IPS DF 6.9 (cell line): Measurements from ENCODE around the gene SBF2.

Experiments used
- DNase-seq: peaks from one replicate; pipeline ENCODE4 v3.0.0-alpha.2; 2013; ENCODE audit warnings: low read depth, low spot score
- H3K27ac ChIP-seq: one replicate; pipeline ENCODE4 v1.5.1; 2013; ENCODE audit warnings: low read length, control low read depth
- H3K27me3 ChIP-seq: 2 replicates; pipeline ENCODE4 v1.6.1; 2013; ENCODE audit warnings: mild to moderate bottlenecking, low read length; ENCODE audit not compliant: control insufficient read depth, insufficient read depth
- H3K36me3 ChIP-seq: 2 replicates; pipeline ENCODE4 v1.6.1; 2013; ENCODE audit warnings: low read length; ENCODE audit not compliant: control insufficient read depth, insufficient read depth
- H3K4me1 ChIP-seq: 2 replicates; pipeline ENCODE4 v1.6.1; 2013; ENCODE audit warnings: low read length; ENCODE audit not compliant: control insufficient read depth, insufficient read depth
- H3K4me3 ChIP-seq: 2 replicates; pipeline ENCODE4 v1.5.1; 2013; ENCODE audit warnings: mild to moderate bottlenecking, low read length
- H3K9me3 ChIP-seq: 2 replicates; pipeline ENCODE4 v1.6.1; 2013; ENCODE audit warnings: low read length, inconsistent platforms; ENCODE audit not compliant: control insufficient read depth, insufficient read depth
- WGBS: extraction: QIAGEN DNeasy Blood & Tissue Kit; methylation state at CpG from one replicate; pipeline ENCODE4 v1.1.7; 2013; ENCODE audit warnings: mixed read lengths, missing lambda C conversion rate; ENCODE audit not compliant: insufficient read length, insufficient coverage; 5-methylcytosine and 5-hydroxymethylcytosine counted together

The SBF2 gene

GRCh38 chr11:9783986-9784385 is 510.0 kb downstream of the SBF2 start:
- H3K27me3 ChIP-seq: 0 out of 2 replicates have a peak, but pooled peaks cover 2% of the 10 kb centered on the region
- WGBS: no CpG with 5 or more reads among the region's 2 CpGs
- peaks cover 9% of the 10 kb centered on the region; the same call in 1 of the 2 replicates for H3K36me3 ChIP-seq
- H3K9me3 ChIP-seq: peaks cover 1% of the 10 kb centered on the region; the same call in 1 of the 2 replicates
- no peak overlapping the region for H3K27ac ChIP-seq
- no peak overlapping the region for H3K4me3 ChIP-seq
- DNase-seq: no peak
- H3K4me1 ChIP-seq: no peaks in the 10 kb centered on the region

GRCh38 chr11:9780929-9781328 is 513.1 kb downstream of the SBF2 start:
- peaks cover 1% of the 10 kb centered on the region; the same call in 1 of the 2 replicates for H3K9me3 ChIP-seq
- H3K4me3 ChIP-seq: no peak overlapping the region
- H3K36me3 ChIP-seq: peaks cover 7% of the 10 kb centered on the region; the same call in 1 of the 2 replicates
- no peak overlapping the region for H3K27ac ChIP-seq
- H3K27me3 ChIP-seq: 0 out of 2 replicates have a peak, but pooled peaks cover 2% of the 10 kb centered on the region
- H3K4me1 ChIP-seq: 0 out of 2 replicates have a peak, but pooled peaks cover 2% of the 10 kb centered on the region
- DNase-seq: no peak
- whole genome bisulfite sequencing: no CpG with 5 or more reads among the region's 4 CpGs

GRCh38 chr11:9777525-9777924 is 516.5 kb downstream of the SBF2 start:
- H3K27ac ChIP-seq: no peak overlapping the region
- DNase-seq: no peak
- H3K27me3 ChIP-seq: no peaks in the 10 kb centered on the region
- peaks cover 4% of the 10 kb centered on the region; the same call in 1 of the 2 replicates for H3K4me1 ChIP-seq
- WGBS: no CpG with 5 or more reads among the region's 5 CpGs
- no peak overlapping the region for H3K4me3 ChIP-seq
- H3K9me3 ChIP-seq: no peaks in the 10 kb centered on the region
- peaks cover 3% of the 10 kb centered on the region; the same call in 1 of the 2 replicates for H3K36me3 ChIP-seq

GRCh38 chr11:9777066-9777465 is 517.0 kb downstream of the SBF2 start:
- H3K4me3 ChIP-seq: no peak overlapping the region
- no peaks in the 10 kb centered on the region for H3K27me3 ChIP-seq
- H3K36me3 ChIP-seq: peaks cover 3% of the 10 kb centered on the region; the same call in 1 of the 2 replicates
- no CpG with 5 or more reads among the region's 2 CpGs for WGBS
- no peak for DNase-seq
- H3K4me1 ChIP-seq: peaks cover 4% of the 10 kb centered on the region; the same call in 1 of the 2 replicates
- no peak overlapping the region for H3K27ac ChIP-seq
- H3K9me3 ChIP-seq: no peaks in the 10 kb centered on the region

- Histone ChIP-seq H3K4me3 (no peak overlapping the region), H3K9me3 (no peaks in the 10 kb centered on the region), H3K36me3 (peaks cover 3% of the 10 kb centered on the region; the same call in 1 of the 2 replicates), H3K27ac (no peak overlapping the region), H3K27me3 (no peaks in the 10 kb centered on the region), H3K4me1 (peaks cover 4% of the 10 kb centered on the region; the same call in 1 of the 2 replicates)
- no peak for DNase-seq
- WGBS: no CpG with 5 or more reads among the region's 1 CpG
These were observed 517.8 kb downstream of the SBF2 start for GRCh38 chr11:9776203-9776602.

GRCh38 chr11:9775398-9775779 is 518.6 kb downstream of the SBF2 start:
- H3K4me3 ChIP-seq: no peak overlapping the region
- no peaks in the 10 kb centered on the region for H3K9me3 ChIP-seq
- WGBS: no CpG with 5 or more reads among the region's 2 CpGs
- H3K36me3 ChIP-seq: peaks cover 3% of the 10 kb centered on the region; the same call in 1 of the 2 replicates
- no peak overlapping the region for H3K27ac ChIP-seq
- H3K4me1 ChIP-seq: peaks cover 4% of the 10 kb centered on the region; the same call in 1 of the 2 replicates
- H3K27me3 ChIP-seq: no peaks in the 10 kb centered on the region
- no peak for DNase-seq

GRCh38 chr11:9774591-9775397 is 519.2 kb downstream of the SBF2 start:
- Histone ChIP-seq H3K9me3 (no peaks in the 10 kb centered on the region), H3K4me1 (peaks cover 4% of the 10 kb centered on the region; the same call in 1 of the 2 replicates), H3K27ac (no peak overlapping the region), H3K36me3 (no peaks in the 10 kb centered on the region), H3K4me3 (no peak overlapping the region), H3K27me3 (no peaks in the 10 kb centered on the region)
- no CpG with 5 or more reads among the region's 6 CpGs for WGBS
- no peak for DNase-seq

- H3K4me1 ChIP-seq: peaks cover 4% of the 10 kb centered on the region; the same call in 1 of the 2 replicates
- no peak for DNase-seq
- H3K27ac ChIP-seq: no peak overlapping the region
- H3K36me3 ChIP-seq: no peaks in the 10 kb centered on the region
- H3K4me3 ChIP-seq: no peak overlapping the region
- H3K9me3 ChIP-seq: no peaks in the 10 kb centered on the region
- no peaks in the 10 kb centered on the region for H3K27me3 ChIP-seq
These were observed 519.9 kb downstream of the SBF2 start for GRCh38 chr11:9774109-9774508.

GRCh38 chr11:9773524-9773923 is 520.5 kb downstream of the SBF2 start:
- no peak for DNase-seq
- WGBS: no CpG with 5 or more reads among the region's 2 CpGs
- H3K4me1 ChIP-seq: peaks cover 4% of the 10 kb centered on the region; the same call in 1 of the 2 replicates
- no peaks in the 10 kb centered on the region for H3K9me3 ChIP-seq
- no peak overlapping the region for H3K4me3 ChIP-seq
- no peaks in the 10 kb centered on the region for H3K27me3 ChIP-seq
- no peak overlapping the region for H3K27ac ChIP-seq
- H3K36me3 ChIP-seq: no peaks in the 10 kb centered on the region

GRCh38 chr11:9772218-9772617 is 521.8 kb downstream of the SBF2 start:
- H3K27ac ChIP-seq: no peak overlapping the region
- no peak for DNase-seq
- H3K36me3 ChIP-seq: no peaks in the 10 kb centered on the region
- peaks cover 2% of the 10 kb centered on the region; the same call in 1 of the 2 replicates for H3K4me1 ChIP-seq
- no CpG with 5 or more reads among the region's 4 CpGs for WGBS
- no peaks in the 10 kb centered on the region for H3K27me3 ChIP-seq
- H3K4me3 ChIP-seq: no peak overlapping the region
- no peaks in the 10 kb centered on the region for H3K9me3 ChIP-seq
